Measurements from ENCODE around the gene TNFRSF12A.

Gene TNFRSF12A

DNA sequence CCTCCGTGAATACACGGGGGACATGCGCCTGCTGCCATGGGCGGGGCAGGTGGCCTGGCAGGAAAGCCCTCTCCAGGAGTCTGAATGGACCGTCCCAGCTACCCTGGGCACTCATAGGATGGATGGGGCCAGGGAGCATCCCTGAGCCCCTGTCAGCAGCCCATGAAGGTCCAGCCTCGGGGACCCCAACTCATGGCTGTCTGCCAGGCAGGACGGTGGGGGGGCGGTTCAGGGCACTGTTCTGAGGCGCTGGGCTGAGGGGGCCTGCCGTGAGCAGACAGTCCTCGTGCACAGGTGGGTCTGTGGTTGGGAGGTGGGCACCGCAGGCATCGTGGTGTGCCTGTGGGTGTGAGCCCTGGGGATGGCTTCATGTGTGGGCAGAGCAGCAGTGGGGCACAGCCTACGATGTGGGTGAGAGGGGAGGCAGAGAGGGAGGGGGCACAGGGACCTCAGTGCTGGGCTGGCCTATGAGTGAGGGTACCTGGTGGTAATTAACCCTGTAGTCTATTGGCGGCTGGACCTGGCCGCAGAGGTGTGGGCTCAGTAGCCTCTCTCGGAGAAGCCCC, 33.5 kb upstream of the TNFRSF12A start:
- DNase-seq: no peak

- DNase-seq: no peak
These were observed 32.9 kb upstream of the TNFRSF12A start for GRCh38 chr16:2987286-2987685.

GRCh38 chr16:2987833-2988232, 32.3 kb upstream of the TNFRSF12A start:
- DNase-seq: no peak

DNA sequence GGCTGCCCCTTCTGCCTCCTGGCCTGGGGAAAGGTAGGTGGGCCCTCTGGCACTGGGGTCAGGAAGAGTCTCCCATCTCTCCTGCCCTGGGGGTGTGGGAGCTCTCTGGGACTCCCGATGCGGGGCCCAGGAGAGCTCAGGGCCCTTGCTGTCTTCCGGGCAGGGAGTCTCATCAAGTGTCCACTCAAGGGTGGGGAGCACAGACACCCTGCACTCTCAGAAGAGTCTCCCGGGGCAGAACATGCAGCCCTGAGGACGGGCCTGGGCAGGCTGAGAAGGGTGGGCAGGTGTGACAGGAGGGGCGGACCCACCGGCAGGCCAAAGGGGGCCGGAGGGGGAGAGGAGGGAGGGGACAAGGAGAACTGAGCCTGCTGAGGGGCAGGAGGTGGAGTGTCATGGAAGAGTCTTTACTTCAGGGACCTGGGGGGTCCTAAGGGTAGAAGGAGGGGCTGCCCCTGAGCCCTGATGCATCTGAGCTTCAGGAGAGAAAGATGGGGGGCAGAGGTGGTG, 31.5 kb upstream of the TNFRSF12A start:
- no peak for DNase-seq

GRCh38 chr16:2990891-2991290, 29.3 kb upstream of the TNFRSF12A start:
- no peak for DNase-seq

- DNase-seq: no peak
These were observed 28.5 kb upstream of the TNFRSF12A start for GRCh38 chr16:2991566-2992261.

GRCh38 chr16:2992383-2993081, 27.6 kb upstream of the TNFRSF12A start:
- no peak for DNase-seq

GRCh38 chr16:2996298-2996697, 23.9 kb upstream of the TNFRSF12A start:
- no peak for DNase-seq

DNA sequence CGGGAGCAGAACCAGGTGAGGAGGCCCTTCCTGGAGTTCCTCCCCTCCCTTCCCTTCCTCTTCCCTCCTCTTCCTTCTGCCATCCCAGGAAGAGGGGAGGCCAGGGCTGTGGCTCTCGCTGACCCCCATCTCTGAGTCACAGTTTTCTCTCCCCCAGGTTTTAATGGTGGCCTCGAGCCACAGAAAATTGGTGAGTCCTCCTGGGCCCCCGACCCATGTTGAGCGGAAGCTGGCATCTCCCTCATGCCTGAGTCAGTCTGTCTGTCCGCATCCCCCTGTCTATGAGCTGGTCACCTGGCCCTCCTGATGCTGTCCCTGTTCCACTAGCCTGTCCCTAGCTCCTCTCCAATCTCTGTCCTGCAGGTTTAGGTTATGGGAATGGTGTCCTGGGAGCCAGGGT, 20.2 kb upstream of the TNFRSF12A start:
- no peak for DNase-seq

DNA sequence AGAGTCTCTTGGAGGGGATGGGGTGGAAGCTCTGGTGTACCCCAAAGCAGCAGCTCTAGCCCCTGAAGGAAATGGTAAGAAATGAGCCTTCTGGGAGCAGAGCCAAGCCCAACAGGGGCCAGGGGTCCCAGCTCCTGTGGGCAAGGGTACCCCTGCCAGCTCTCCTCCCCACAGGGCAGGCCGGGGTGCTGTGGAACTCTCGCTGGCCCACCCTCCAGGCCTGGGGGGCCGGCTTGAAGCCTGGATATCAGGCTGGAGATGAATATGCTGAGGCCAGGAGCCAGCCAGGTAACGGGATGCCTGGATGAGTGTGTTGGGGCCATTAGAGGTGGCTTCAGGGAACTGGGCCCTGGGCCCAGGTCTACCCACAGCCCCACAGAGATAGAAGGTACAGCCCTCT, 19.6 kb upstream of the TNFRSF12A start:
- no peak for DNase-seq

DNA sequence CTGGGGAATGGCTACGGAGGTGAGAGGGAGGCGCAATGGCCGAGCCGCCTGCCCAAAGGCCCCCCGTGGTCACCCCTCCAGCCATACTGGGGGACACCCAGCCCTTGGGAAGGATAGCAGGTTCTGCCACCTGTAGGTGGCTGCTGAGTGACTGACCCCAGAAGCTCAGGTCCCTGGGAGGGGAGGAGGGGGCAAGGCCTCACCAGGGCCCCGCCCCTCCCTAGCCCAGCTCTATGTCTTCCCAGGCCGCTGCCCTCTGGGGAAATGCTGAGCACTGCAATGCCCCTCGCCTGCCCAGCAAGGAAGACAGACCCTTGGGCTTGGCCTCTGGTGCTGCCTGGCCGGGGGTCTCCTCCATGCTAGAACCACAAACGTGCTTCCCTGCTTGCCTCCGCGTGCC, 18.9 kb upstream of the TNFRSF12A start:
- DNase-seq: no peak

DNA sequence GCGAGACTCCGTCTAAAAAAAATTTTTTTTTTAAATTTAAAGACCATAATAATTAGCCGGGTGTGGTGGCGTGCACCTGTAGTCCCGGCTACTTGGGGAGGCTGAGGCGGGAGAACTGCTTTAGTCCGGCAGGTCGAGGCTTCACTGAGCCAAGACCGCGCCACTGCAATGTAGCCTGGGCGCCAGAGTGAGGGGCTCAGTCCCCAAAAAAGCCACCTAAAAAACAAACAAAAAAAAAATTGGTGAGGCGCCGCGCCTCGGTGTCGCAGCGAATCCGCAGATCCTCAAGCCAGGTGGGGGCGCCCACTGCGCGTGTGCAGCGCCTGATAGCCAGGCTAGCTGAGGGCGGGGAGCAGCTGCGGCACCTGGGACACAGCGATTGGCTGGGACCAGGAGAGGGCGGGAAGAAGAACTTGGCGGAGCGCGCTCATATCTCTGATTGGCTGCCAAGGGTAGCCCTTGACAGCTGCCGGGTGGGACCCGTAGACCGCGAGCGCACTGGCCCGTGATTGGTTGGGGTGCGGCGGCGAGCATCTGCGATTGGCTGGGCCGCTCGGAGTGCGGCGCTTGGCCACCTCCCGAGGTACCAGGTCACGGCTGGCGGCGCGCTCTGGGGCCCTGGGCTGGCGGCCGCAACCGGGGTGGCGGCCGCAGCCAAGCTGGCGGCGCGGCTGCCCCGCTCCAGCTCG, 16.4 kb upstream of the TNFRSF12A start:
- DNase-seq: peak; percentile 96

GRCh38 chr16:3004319-3004718, 15.8 kb upstream of the TNFRSF12A start:
- no peak for DNase-seq

GRCh38 chr16:3004781-3005284, 15.3 kb upstream of the TNFRSF12A start:
- no peak for DNase-seq

GRCh38 chr16:3007059-3007956, 12.9 kb upstream of the TNFRSF12A start:
- no peak for DNase-seq

DNA sequence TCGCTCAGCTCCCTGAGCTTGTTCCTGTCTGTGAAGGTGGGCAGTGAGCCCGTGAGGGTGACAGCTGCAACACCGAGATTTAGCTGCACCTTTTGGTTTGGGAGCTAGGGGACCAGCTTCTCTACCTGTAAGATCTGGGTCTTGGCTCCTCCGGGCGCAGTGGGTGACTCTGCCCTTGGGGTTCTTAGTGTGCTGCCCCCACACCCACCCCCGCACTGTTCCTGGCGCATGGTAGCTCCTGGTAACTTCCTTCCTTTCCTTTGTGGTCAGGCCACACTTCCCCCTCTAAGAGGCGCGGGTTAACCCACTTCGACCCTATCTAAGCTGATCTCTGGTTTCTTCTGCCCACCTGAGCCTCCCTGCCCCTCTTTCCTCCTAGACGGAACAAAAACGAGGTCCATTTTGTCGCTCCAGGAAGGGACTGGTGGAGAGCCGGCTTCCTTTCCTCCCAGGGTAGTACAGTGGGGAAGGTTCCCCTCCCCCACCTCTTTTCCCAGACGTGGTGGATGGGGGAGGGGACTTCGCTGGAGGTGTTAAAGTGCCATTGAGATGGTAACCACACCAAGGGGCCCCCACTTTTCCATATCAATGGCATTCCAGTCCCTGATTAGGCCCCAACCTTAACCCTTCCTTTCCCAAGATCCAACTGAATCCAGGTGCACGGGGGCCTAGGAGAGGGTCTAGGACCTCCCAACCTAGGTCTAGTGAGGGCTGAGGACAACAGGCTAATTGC, 12.0 kb upstream of the TNFRSF12A start:
- DNase-seq: no peak

DNA sequence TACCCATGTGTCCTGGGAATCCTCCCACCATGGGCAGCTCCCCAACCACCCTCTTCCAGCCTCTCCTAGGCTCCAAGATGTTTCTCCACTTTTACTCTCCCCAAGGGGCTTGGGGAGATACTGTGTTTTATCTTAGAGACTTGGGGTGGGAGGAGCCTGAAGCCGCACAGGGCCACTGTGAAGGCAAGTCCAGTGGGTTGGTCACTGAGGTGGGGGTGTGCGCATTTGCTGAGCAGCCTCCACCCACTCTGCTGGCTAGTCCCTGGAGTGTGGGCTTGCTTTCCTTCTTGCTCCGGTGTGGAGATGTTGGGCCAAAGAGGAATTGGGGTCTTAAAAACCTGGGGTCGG, 11.5 kb upstream of the TNFRSF12A start:
- no peak for DNase-seq

DNA sequence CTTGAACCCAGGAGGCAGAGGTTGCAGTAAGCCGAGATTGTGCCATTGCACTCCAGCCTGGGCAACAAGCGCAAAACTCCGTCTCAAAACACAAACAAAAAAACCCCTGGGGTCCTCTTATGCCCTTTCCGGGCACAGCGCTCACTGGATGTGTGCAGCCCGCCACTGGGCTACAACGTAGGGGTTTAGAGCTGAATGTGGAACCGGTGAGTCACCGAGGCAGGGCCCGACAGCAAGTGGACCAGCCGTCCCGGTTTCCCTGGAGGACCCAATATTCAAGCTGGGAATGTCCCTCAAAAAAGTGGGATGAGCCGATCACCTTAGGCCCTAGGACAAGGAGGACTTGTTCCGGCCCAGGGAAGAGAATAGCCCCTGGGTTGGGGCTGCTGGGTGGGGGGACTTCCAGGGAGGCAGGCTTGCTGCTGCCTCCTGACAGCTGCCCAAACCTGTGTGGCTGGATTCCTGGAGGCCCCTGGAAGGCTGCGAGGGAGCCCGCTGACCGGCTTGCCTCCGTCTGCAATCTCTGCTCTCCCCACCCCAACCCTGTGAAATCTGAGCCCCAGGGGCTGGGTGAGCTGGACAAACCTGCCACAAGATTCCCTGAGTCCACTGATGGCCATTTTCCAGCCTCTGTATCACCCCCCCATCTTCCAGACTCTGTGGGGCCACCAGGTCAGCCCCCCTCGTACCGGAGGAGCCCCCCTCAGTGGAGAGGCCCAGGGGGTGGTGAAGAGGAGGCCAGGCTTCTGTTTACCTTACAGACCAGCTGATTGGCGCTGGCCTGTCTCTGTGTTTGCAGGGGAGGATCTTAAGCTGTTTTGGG, 10.4 kb upstream of the TNFRSF12A start:
- no peak for DNase-seq

- DNase-seq: no peak
These were observed 9.7 kb upstream of the TNFRSF12A start for GRCh38 chr16:3010510-3010909.

DNA sequence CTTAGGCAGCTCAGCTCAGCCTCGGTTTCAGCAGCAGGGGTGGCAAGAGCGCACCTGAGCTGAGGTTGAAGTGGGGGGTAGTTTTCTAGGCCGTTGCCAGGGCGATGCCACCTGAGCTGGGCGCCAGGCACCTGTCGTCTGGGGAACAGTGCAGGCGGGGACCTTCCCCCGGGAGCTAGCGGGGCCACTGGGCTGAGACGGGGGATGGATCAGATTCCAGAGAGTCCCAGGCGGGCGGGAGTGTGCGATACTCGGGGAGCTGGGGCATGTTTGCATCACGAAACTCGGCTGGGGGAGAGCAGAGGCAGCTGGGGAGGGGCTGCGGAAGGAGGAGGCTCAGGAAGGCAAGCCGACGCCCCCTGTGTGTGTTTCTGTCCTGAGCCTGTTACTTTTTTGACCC, 7.9 kb upstream of the TNFRSF12A start:
- DNase-seq: no peak
